HuH-7.5 (cell line): ENCODE results near the gene CACNA2D3.

ENCODE experiments used
- DNase-seq: peaks from one replicate; pipeline ENCODE4 v3.0.0; 2011; ENCODE audit warnings: low spot score

CACNA2D3 gene

GRCh38 chr3:54801977-54802376 is 679.6 kb downstream of the CACNA2D3 start:
- no peak for DNase-seq

- no peak for DNase-seq
Measured at GRCh38 chr3:54810401-54810800, 688.0 kb downstream of the CACNA2D3 start.

- no peak for DNase-seq
Measured at GRCh38 chr3:54814224-54814623, 691.9 kb downstream of the CACNA2D3 start.

- no peak for DNase-seq
Measured at GRCh38 chr3:54817628-54818027, 695.3 kb downstream of the CACNA2D3 start.

GRCh38 chr3:54818486-54818885 is 696.1 kb downstream of the CACNA2D3 start:
- DNase-seq: no peak

- DNase-seq: no peak
Measured at GRCh38 chr3:54818942-54819341, 696.6 kb downstream of the CACNA2D3 start.

- no peak for DNase-seq
Measured at GRCh38 chr3:54819946-54820345, 697.6 kb downstream of the CACNA2D3 start.

- no peak for DNase-seq
Measured at GRCh38 chr3:54822206-54822605, 699.9 kb downstream of the CACNA2D3 start.

- no peak for DNase-seq
Measured at GRCh38 chr3:54826251-54826691, 703.9 kb downstream of the CACNA2D3 start.

GRCh38 chr3:54827056-54827687 is 704.8 kb downstream of the CACNA2D3 start:
- no peak for DNase-seq

- no peak for DNase-seq
Measured at GRCh38 chr3:54827776-54828175, 705.4 kb downstream of the CACNA2D3 start.

- DNase-seq: no peak
Measured at GRCh38 chr3:54830658-54831057, 708.3 kb downstream of the CACNA2D3 start.

GRCh38 chr3:54831112-54831511 is 708.8 kb downstream of the CACNA2D3 start:
- no peak for DNase-seq

- no peak for DNase-seq
Measured at GRCh38 chr3:54832876-54833275, 710.5 kb downstream of the CACNA2D3 start.

GRCh38 chr3:54835701-54836100 is 713.3 kb downstream of the CACNA2D3 start:
- DNase-seq: no peak

GRCh38 chr3:54836871-54837270 is 714.5 kb downstream of the CACNA2D3 start:
- DNase-seq: no peak

GRCh38 chr3:54837964-54838363 is 715.6 kb downstream of the CACNA2D3 start:
- no peak for DNase-seq

GRCh38 chr3:54841471-54841870 is 719.1 kb downstream of the CACNA2D3 start:
- no peak for DNase-seq

- no peak for DNase-seq
Measured at GRCh38 chr3:54843352-54843751, 721.0 kb downstream of the CACNA2D3 start.

GRCh38 chr3:54844211-54844610 is 721.9 kb downstream of the CACNA2D3 start:
- DNase-seq: no peak

GRCh38 chr3:54845011-54845410 is 722.7 kb downstream of the CACNA2D3 start:
- DNase-seq: no peak

GRCh38 chr3:54845551-54845950 is 723.2 kb downstream of the CACNA2D3 start:
- no peak for DNase-seq

- DNase-seq: no peak
Measured at GRCh38 chr3:54846119-54846518, 723.8 kb downstream of the CACNA2D3 start.

GRCh38 chr3:54847361-54847760 is 725.0 kb downstream of the CACNA2D3 start:
- no peak for DNase-seq
